HG03520 (cell line): ENCODE data around the gene PPEF1.

Source experiments
- ATAC-seq: cut with Tn5 transposase; IDR thresholded peaks from one replicate; pipeline ENCODE4 v1.9.1; 2021; ENCODE audit warnings: mild to moderate bottlenecking, moderate library complexity; ENCODE audit not compliant: unreplicated experiment

The PPEF1 gene, protein sequence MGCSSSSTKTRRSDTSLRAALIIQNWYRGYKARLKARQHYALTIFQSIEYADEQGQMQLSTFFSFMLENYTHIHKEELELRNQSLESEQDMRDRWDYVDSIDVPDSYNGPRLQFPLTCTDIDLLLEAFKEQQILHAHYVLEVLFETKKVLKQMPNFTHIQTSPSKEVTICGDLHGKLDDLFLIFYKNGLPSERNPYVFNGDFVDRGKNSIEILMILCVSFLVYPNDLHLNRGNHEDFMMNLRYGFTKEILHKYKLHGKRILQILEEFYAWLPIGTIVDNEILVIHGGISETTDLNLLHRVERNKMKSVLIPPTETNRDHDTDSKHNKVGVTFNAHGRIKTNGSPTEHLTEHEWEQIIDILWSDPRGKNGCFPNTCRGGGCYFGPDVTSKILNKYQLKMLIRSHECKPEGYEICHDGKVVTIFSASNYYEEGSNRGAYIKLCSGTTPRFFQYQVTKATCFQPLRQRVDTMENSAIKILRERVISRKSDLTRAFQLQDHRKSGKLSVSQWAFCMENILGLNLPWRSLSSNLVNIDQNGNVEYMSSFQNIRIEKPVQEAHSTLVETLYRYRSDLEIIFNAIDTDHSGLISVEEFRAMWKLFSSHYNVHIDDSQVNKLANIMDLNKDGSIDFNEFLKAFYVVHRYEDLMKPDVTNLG

GRCh38 chrX:18707426-18708049 is at the start of gene PPEF1:
TSS of gene PPEF1 (plus strand) at chrX:18707645. CDS start at chrX:18707781, 136 bp downstream.
- no peak for ATAC-seq

DNA sequence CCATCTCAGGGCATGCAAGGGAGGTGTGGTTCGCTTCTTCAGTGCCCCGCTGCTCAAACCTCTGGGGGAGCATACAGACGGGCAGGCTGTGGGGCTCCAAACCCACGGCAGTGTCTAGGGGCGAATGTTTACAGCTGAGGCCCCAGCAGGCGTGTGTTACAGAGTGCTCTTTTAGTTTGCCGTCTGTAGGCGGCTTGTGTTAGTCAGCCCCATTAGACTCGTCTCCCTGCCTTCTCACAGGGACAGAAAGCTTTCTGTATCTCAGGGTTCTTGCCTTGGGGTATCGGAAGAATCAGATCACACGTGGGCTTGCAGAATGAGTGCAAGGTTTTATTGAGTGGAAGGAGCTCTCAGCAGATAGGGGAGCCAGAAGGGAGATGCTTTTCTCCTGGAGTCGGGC is 46.2 kb upstream of the PPEF1 start:
- no peak for ATAC-seq

GRCh38 chrX:18664947-18665346 is 42.5 kb upstream of the PPEF1 start:
- ATAC-seq = no peak

DNA sequence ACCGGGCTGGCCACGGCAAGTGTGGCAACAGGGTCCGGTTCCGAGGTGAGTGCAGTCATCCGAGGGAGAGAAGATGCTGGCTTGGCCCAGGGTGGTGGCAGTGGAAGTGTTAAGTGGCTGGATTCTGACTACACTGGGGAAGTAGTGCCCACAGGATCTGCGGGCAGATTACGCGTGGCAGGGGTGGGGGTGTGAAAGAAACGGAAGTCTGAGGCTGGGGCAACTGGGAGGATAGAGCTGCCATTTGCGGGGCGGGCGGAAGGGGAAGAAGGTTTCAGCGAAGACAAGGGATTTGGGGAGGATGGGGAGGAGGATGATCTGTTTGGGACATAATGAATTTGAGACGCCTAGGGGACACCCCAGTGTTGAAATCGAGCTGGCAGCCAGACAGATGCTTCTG is 40.8 kb upstream of the PPEF1 start:
- no peak for ATAC-seq

GRCh38 chrX:18668071-18668835 is 39.2 kb upstream of the PPEF1 start:
- ATAC-seq = no peak

GRCh38 chrX:18672008-18672407 is 35.4 kb upstream of the PPEF1 start, which contains the start of gene RS1:
TSS of gene RS1 (minus strand) at chrX:18672108. CDS start at chrX:18672068, 40 bp downstream.
- ATAC-seq = no peak

DNA sequence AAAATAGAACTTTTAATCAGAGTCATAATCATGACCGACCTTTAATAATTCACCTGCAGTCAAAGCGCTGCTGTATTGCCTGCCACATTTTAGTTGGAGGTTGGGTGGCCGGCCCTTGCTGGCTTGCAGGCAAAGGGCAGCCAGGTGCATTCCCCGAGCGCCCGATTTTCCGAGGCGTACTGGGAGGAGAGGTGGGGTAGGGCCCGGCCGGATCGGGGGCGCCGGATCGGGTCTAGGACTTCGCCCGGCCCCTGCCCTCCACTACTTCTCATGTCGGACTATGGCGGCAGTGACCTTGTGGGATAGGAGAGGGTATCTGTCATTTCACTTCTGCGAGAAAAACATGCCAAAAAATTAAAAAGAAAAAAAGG is 33.0 kb upstream of the PPEF1 start:
- peak; percentile 32 for ATAC-seq

DNA sequence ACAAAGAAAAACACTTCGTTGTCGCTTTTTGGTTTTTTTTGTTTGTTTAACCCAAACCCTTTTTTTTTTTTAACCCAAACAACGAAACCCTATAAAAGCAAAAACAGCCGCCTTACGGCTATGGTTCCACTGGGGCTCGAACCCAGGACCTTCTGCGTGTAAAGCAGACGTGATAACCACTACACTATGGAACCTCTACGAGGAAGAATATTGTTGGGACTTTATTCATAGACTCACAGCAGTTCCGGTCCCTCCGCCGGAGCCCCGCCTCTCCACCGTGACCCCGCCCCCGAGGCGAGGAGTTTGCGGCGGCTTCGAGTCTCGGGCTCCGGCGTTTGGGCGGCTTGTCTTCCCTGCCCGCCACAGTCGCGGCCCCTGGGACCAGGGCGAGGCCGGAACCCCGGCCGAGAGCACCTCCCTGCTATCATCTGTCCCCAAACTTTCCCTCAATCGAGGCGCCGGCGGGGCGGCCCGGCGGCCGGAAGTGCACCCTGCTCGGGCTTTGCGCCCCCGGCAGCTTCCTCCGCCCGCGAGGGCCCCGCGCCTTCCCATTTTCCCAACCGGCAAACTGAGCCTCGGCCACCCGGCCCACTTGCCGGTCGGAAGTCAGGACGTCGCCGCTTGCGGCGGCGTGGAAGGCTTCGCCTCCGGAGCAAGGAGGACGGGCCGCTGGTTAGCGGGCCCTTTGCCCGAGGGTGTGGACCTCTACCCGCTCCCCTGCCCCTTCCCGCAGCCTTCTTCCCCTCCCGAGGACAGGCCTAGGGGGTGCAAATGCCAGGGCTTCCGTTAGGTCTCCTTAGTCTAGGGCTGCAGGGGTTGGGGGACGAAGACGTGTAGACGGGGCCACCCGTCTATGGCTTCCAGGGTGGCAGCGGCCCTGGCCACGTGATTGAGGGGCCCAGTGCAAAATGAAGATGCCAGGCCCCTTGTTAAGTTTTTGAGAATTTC is 32.4 kb upstream of the PPEF1 start:
- peak; percentile 70 for ATAC-seq

DNA sequence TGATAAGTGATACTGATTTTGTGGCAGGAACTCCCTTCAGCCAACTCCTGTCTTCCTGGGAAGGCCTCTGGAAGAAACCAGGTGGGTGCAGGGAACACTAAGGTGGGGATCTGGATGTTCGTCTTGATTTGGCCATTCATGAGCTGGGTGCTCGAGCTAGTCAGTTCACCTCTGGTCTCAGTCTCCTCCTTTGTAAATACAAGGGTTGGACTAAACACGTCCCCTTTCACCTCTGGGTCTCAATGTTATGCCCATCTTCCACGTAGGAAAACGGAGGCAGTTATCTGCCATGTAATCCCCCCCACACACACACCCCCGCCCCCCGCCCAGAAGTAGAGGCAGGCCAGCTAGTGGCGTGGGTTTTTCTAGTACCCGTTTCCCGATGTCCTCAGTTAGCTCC is 31.4 kb upstream of the PPEF1 start:
- no peak for ATAC-seq

DNA sequence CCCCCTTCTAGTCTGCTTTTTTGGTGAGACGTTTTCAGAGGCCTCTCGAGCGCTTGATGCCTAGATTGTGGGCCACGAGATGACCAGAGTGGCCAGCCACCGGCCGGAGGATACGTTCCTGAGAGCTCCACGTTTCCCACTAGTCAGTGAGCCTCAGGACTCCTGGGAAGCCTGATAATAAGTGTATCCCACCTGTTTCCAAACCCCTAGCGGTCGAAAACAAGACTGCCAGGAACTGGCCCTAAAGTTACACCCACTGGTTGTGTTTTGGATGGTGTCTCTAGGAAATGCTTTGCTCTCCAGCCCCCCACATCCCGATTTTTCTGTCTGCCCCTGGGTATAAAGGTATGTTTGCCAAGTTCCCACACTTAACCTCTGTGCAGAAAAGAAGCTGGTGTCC is 31.0 kb upstream of the PPEF1 start:
- no peak for ATAC-seq

DNA sequence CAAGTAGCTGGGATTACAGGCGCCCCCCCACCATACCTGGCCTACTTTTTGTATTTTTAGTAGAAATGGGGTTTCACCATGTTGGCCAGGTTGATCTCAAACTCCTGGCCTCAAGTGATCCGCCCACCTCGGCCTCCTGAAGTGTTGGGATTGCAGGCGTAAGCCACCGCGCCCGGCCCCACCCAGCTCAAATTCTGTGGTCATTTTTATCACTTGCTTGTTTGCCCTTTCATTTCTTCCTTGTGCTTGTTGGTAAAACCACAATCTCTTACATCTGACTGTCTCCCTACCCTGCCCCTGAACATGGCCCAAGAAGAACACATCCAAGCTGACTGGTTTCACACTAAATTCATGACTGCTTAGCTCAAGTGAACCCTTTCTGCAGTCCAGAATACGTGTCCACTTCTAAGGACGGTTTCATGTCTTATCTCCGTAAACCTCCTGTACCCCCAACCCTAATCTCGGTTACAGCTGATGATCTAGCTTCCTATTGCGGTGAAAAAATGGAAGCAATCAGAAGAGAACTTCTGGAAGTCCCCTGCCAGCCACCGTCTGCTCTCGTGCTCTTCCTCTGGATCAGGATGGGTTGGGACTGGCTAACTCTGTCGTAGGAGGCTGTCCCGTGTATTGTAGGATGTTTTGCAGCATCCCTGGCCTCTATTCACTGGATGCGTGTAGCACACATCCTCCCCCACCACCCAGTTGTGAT is 30.1 kb upstream of the PPEF1 start:
- ATAC-seq = no peak

GRCh38 chrX:18681996-18682395 is 25.4 kb upstream of the PPEF1 start:
- ATAC-seq = no peak

DNA sequence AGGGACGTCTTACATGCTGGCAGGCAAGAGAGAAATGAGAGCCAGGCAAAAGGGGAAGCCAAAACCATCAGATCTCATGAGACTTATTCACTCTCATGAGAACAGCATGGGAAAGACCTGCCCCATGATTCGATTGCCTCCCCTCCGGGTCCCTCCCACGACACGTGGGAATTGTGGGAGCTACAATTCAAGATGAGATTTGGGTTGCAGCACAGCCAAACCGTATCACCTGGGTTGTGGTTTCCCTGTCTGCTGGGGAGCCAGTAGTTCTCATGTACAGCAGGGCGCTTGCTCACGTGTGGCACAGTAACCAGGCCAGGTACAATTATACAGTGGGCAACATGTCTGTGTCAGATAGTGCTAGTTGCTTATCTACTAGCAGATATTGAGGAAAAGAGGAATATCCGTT is 24.5 kb upstream of the PPEF1 start:
- no peak for ATAC-seq

- ATAC-seq = no peak
These were observed 19.5 kb upstream of the PPEF1 start for GRCh38 chrX:18687856-18688495.

DNA sequence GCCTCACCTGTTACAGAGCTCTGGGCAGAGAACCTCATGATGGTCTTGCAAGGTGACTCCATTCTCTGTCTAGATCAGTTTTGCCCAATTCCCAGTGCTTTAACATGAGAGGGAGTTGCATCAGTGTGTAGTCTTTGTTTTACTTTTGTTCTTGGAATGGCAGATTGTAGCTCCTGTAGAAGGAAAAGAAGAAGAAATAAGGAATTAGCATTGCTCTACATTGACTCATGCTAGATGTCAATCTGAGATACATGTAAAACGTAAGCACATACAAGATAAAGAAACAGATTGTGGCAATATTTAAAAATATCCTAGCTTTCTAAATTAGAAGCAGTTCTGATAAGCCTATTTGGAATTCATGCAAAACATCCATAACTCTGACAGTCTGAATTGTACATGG is 16.0 kb upstream of the PPEF1 start:
- no peak for ATAC-seq

DNA sequence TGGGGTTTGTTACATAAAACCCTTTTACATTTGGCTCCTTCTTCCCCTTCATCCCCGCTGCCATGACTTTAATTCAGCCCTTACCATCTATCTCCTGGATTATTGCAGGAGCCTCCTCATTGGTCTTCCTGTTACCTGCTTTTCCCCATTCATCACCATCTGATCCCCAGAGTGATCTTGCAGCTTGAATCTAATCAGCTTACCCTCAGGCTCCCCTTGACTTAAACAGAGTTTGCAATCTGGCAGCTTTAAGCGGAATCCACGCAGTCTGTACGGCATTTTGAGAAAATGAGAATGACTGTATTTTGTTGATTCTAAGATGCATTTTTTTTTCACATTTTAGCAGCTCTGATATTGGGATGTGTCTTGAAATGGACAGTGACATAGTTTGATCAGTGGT is 14.9 kb upstream of the PPEF1 start:
- ATAC-seq = no peak

DNA sequence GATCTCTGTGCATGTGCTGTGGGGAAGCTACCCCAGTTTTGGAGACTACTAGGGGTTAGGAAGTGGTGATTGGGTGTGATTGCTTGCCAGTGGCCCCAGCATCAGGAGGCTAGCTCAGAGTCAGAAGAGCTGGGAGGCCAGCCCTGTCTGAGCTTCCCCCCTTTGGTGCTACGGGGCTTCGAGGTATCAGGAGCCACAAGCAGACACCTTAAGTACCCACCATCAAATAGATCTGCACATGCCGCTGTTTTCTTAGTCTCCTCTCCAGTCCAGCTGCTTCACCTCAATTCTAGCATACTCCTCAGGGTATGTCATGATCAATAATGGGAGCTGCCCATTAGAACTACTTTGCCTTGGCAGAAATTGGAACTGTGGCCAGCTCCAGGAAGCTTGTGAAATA is 10.8 kb upstream of the PPEF1 start:
- ATAC-seq = no peak

GRCh38 chrX:18698737-18699650 is 8.5 kb upstream of the PPEF1 start:
- no peak for ATAC-seq
